ENCODE data around the gene EIF3F.

EIF3F gene

DNA sequence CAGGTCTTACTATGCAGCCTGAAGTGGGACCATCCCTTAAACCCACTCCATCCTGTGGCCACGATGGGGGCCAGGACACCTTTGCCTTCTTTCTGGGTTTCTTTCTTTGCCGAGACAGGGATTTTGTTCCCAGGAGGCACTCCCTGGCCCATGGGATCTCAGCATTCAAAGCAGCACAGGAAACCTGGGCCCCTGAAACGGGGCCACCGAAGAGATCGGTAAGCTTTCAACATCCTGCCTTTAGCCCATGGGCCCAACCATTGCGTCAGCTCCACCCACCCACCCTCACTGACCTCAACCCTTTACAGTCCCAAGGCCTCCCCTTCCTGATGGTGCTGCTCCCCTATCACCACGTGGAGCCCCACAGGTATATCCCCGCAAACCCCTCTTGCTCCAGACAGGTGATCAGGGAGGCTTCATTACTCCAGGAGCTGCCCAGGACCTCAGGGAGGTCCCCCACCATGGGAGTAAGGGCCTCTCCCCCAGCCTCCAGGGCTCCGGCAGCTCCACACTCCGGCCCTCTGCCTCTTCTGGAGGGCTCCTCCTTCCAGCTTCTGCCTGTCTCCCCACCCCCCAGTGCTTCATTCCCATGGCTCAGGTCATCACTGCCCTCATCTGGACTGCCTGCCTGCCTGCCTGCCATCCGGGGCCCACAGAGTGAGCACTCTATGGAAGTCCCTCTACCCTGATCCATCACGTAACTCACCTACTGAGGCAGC lies 51.8 kb downstream of the EIF3F start:
- DNase-seq (ENCODE audit: extremely low read depth in 1 of 2, low read depth in 1 of 2) = no peak

DNA sequence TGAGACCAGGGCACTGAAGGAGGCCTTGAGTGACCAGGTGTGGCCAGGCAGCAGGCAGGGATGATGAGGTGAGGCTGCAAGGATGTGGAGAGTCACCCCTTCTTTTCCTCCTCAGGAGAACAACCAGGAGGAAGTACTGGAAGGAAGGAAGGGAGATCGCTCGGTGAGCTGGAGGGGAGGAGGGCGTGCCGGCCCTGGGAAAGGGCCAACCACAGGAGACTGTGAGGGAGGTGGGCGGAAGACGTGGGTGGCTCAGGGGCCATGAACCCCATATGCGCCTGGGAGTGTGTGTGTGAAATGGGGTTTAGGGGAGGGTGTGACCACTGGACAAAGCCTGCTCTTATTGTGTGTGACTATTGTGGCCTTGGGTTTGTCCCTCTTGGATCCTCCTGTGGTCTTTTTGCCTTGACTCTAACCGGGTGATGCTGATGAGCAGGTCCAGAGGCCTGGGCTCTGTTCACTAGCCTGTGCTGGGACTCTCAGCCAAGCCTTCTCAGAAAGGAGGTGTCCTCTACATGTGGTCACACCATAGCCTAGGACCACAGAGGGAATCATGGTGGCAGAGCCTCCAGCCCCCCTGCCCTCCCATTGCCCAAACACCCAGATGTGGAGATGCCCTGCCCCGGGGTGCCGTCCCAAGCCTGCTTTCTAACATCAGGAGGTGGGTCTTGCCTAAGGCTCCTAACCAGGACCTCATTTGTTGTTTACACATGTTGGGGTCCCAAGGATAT lies 52.6 kb downstream of the EIF3F start:
- no peak for DNase-seq (ENCODE audit: extremely low read depth in 1 of 2, low read depth in 1 of 2)

DNA sequence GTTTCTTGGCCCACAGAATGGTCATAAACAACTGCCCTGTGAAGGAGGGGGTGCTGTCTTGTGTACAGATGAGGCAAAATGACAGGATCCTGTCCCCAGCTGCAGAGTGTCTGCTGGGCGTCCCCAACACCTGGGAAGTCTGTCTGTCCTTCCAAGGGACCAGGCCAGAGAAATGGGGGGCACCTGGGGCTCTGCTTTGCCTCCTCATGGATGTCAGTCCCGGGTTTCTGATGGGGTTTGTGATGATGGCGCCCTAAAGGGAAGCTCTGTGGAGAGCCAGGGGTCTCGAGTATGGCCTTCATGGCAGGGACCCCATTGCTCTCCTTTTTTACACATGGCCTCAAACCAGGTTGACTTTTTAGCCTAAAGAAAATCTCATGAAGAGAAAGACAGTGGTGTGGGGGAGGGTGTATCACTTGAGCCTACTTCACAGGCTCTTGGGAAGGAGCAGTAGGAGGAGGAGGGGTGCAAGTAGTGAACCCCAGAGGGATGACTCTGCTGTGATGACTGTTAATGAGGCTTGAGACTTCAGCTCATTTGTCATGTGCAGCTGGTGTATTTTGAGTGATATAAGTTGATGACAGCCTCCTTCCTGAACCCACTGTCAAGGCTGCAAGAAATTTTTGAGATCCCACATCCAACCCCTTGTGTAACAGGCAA lies 53.3 kb downstream of the EIF3F start:
- no peak for DNase-seq (ENCODE audit: extremely low read depth in 1 of 2, low read depth in 1 of 2)

DNA sequence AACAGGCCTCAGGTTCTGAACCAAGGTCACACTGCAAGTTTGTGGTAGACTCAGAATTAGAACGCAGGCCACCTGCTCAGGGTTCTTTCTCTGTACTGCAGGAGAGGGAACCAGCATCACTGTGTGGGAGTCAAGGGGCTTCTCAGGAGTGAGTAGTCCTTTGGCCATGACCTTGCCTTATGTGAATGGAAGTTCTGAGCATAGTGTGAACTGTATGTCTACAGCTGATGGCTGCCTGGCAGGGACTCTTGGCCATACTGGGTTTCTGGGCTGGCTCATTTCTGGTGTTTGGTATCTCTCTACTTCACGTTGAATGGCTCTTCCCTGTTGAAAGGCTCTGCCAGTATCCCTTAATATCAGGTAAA lies 53.8 kb downstream of the EIF3F start:
- no peak for DNase-seq (ENCODE audit: extremely low read depth in 1 of 2, low read depth in 1 of 2)

DNA sequence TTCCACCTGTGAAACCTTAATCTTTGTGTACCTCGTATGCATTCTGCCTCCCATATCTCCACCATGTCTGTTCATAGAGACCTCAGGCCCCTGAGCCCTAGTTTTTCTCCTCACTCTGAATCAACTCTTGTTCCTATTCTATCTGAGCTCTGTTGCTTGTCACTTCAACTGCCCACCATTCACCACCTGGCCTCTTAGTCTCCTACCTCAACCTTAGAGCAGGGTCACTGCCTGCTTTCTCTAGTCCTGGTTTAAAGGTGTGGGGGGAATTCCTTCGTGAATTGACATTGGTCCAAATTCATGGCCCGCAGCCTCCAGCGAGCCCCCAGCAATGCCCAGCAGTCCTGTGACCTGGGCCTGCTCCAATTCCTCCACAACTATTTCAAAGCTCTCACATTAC lies 54.4 kb downstream of the EIF3F start:
- no peak for DNase-seq (ENCODE audit: extremely low read depth in 1 of 2, low read depth in 1 of 2)

DNA sequence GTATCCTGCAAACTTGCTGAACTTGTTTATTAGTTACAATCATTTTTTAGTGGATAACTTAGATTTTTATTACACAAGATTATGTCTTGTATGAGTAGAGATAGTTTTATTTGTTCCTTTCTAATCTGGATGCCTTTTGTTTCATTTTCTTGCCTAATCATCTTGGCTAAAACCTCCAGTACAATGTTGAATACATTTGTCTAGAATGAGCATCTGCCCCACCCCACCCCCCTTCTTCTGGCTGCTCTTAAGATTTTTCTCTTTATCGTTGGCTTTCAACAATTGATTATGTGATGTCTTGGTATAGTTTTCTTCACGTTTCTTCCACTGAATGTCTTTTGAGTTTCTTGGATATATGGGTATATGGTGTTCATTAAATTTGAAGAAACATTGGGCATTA lies 56.6 kb downstream of the EIF3F start:
- DNase-seq (ENCODE audit: extremely low read depth in 1 of 2, low read depth in 1 of 2) = no peak

DNA sequence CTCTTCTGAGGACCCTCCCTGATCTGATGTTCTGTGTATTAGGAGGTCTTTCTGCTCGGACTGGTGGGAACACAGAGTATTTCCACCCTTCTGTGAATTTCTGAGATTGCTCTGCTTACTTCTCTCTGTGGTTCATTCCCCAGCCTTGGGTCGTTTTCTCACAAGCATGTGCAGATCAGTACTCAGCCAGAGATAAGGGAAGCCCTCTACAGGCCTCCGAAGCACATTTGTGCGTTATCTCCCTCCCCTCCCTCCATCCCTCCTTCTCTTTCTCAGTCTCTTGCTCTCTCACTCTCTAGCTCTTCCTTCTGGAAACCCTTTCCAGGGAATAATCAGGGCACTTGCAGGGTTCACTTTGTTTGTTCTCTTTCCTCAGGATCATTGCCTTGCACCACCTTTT lies 58.7 kb downstream of the EIF3F start:
- no peak for DNase-seq (ENCODE audit: extremely low read depth in 1 of 2, low read depth in 1 of 2)

DNA sequence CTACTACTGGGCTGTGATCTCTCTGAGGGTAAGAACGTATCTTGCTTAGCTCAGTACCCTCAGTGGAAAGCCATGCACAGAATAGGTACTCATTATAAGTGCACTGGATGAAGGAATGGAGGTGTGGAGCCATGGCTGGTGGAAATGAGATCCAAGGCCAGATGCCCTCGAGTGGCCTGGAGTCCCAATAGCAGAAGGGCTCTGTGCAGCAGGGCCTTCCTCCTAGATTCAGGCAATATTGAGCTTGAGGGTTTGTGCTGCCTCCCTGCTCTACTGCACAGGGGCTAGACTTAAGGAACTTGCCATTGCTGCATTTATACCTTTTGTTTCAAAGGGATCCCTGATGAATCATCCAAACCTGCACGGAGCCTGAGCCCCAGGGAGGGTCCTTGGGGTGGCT lies 60.2 kb downstream of the EIF3F start:
- DNase-seq (ENCODE audit: extremely low read depth in 1 of 2, low read depth in 1 of 2) = no peak

DNA sequence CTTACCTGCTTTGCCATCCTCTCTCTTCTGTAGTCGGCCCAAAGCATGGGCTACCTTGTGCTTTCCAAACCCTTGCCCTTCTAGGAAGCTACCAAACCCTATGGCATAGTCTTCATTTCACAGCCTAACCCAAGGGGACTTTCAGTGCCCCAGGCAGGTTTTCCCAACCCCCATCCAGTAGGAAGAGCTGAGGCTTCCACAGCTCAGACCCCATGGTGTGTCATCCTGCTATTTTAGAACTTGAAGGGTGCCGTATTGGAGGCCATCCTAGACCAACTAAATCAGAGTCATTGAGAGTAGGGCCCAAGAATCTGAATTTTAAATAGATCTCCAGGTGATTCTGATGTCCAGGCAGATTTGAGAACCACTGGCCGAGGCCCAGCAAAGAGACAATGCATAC lies 61.9 kb downstream of the EIF3F start:
- no peak for DNase-seq (ENCODE audit: extremely low read depth in 1 of 2, low read depth in 1 of 2)
